ENCODE data around the gene RTN4IP1. TPM values are rescaled to one million over a fixed set of nuclear protein-coding genes. Genes with fewer than 3 reads are reported as not detected.
"Not testable (repeated sequence)": the region's sequence is repeated elsewhere in the genome, so short reads cannot be mapped to it uniquely, and the experiment has no call there.

The RTN4IP1 gene
- polyA plus RNA-seq, 1 donor: 12.1 TPM

DNA sequence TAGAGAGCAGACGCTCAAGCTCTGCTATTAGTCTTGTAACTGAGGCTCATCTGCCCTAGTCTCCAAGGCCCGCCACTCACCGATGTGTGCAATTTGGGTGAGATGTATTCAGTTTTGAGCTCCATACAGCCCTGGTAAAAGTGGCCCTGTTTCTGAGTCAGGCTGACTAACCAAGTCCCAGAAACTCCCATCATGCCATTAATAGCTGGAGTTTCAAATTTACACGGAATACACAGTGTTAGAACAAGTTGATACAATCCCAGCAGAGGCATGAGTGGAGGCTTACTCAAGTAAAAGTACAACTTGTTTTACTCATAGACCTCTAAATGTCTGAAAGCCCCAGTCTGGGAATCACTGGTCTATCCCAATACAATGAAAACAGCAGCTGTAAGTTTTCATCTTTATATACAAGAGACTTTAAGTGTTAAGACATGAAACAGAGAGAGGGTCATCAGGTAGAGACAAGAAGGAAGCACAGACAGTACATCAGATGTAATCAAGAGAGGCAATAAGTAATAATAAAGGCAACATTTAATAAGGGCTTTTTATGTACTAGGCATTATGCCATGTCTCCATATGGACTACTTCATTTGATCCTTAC lies 42.4 kb downstream of the RTN4IP1 start:
- DNase-seq: no peak

DNA sequence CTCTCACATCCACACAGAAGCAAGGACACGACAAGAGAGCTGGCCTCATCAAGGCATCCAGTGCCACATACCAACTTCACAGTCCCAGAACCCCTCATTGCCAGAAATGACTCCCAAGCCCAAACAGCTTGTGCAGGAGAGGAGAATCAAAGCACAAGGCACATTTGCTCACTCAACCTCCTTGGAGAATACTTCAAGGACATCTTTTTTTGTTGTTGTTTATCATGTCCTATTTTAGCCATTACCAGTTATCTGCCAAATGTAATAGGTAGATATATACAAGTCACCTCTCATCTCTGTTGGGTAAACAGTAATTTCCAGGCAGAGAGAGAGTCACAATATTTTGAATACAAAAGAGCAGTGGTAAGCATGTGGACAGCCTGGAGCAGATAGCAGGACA lies 47.8 kb downstream of the RTN4IP1 start:
- DNase-seq: no peak

DNA sequence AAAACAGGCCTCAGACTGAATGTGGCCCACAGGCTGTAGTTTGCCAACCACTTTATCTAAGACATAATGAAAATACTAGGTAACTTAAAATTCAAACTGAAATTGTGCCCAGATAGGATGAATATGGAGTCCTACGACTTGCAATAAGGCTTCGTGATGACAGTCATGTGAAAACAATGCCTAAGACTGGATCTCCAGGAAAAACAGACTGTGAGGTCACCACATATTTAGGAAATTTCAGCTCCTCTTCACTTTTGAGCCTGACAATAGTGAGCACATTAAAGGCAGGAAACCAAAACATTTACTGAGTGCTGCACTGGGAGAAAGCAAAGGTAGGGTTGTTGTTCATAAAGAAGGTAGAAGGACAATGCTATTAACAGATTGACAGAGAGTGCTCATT lies 50.0 kb downstream of the RTN4IP1 start:
- no peak for DNase-seq

DNA sequence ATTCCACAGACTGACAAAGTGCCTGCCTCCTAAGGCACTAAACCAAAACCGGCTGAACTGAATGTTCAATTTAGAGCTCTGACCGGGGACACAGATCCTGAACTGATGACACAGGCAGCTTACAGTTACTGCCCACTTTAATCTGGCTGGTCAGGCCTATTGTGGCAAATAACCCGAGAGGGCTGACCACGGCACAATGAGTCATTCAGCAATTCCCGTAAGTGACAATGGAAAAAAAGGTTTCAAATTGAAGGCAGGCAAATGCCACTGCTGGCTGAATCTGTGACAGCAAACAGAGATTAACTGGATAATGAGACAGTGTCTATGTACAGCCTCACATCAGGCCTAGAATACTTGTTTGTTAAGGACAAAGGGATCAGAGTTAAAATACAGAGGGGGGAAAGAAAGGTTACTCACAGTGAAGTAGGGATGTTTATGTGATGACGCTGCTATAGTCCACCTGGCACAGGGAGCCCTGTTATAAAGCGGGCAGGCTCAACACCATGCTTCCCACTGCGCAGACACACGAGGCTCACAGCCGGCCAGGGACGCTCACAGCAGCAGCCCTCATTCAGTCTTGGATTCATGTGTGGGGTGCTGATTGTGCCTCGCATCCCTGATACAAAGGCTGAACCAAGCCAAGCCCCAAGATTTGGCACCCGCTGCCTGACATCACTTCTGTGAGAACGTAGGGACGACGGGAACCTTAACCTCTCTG lies 54.4 kb downstream of the RTN4IP1 start:
- no peak for DNase-seq

DNA sequence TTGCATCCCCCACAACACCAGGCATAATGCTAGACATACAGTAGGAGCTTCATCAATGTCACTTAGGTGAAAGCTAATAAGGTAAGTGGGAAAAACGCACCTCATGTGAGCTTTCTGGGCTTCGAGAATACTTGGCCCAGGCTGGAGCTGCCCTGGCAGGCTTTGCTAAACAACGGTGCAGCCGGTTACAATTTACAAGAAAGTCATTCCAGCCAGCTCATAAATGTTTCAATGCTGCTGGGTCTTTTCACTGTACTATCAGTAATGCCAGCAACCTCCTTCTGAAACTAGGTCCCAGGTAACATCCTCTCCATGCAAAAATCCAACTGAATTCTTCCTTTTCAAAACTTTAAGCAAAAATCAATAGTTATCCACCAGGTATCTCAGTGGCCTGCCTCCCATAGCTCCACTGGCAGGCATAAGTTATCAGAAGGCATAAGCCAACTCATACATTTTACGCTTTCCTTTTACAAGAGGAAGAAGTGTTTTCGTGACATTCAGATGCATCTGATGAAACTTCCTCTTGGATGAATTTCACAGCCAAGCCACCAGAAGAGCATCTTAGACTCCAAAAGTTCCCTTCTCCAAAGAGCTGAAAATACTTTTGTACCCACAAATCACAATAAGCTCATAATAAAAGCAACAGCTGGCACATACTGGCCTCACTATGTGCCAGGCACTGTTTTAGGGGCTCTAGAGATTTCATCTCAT lies 56.3 kb downstream of the RTN4IP1 start:
- DNase-seq: no peak

DNA sequence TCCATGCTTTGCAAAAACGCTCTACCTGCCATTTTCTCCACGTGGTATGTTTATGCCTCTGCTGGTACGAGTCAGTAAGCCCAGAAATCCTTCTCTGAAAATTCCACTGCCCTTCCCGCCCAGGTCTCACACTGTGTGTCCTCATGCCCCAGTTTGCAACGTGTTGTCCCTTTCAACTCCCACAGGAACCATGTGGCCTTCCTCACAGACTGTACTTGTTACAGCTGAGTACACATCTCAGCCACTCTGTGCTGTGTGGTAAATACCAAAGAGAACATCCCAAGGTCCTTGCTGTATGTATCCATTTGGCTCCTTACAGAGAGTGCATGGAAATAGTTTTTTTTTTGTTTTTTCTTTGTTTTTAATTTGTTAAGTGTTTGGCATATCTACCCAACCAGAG lies 56.9 kb downstream of the RTN4IP1 start:
- DNase-seq: no peak

DNA sequence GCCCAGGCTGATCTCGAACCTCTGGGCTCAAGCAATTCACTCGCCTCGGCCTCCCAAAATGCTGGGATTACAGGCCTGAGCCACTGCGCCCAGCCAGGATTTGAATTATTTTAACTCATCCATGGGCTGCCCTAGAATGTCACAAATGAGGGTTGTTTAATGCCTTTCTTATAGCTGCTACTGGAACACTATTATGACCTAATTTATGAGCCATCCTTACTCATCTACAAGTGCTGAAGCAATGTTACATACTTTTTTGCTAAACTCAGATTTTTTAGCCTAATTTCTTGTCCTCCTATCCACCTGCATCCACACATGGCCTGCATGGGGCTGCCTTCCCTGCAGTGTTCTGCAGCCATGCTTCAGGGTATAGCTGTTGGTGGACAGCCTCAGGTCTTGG lies 59.9 kb downstream of the RTN4IP1 start:
- no peak for DNase-seq

DNA sequence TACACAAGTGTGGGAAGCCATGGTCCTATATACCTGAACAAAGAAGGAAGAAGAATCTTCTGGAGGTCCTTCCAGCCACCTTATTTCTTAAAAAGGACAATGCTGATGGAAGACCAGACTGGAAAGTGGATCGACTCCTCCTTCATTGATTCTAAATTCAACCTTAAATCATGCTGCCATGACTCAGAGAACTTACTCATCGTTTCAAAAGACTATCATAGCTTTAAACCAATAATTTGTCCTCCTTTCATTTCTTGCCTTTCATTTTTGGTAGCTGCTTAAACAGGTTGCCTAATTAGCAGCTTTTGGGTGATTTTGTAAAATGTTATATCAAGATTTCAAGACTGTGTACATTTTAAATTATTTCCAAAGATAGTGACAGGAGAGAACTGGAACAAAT lies 60.8 kb downstream of the RTN4IP1 start:
- no peak for DNase-seq

DNA sequence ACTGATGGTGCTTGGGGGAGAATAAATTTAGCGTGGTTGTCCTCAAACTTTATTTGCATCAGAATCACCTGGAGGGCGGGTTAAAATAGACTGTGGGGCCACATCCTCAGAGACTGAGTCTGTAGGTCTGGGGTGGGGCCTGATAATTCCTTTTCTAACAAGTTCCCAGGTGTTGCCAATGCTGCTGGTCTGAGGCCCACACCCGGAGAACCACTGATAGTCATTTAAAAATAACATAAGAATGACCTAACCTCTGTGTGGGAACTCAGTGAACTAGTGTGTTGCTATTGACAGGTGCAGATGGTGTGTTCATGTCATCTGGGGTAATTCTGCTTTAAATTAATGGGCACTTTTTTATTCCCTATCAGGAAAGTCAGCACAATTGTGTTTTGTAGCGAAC lies 64.8 kb downstream of the RTN4IP1 start:
- no peak for DNase-seq

DNA sequence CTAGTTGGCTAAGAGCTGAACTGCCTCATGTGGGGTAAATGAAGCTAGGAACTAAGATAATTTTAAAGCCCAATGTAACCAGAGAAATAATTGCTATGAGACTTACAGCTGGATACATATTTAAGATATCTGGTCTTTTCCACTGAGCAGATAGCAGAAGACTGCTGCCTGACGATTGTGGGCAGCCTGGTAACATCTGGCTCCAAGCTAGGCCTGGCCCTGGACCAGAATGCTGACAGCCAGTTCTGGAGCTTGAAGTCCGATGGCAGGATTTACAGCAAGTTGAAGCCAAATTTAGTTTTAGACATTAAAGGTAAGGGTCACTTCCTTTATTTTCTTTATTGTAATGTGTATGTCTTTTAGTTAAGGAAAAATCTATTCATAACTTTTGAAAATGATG lies 65.7 kb downstream of the RTN4IP1 start:
- no peak for DNase-seq

DNA sequence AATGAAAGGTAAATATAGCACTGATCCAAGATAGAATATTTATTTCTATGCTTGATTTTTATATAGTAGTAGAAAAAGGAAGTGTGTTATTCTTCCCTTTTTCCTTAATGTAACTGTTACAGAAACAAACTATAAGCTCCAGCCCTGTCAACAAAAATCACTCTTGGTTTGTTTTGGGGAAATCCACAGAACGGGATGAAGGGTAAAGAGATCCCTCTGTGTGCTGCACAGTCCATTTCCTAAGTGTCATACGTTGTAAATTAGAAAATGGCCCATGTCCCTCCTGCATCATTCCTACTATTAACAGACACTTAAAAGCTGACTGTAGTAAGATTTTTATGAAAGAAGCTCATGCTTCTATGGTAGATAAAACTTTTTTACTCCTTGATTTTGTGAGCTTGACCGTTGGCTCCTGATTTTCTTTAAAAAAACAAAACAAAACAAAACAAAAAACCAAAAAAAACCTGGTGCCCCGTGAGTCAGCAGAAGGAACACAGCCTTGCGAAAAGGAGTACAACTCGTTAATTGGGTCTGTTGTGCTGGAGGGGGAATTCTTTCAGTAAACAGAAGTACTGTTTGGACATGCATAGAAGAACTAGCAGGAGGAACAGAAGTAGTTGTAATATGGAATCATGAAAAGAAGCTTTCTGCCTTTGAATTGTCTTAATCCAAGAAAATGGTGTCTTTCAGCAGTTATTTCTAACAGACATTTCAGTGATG lies 67.5 kb downstream of the RTN4IP1 start:
- DNase-seq: no peak

DNA sequence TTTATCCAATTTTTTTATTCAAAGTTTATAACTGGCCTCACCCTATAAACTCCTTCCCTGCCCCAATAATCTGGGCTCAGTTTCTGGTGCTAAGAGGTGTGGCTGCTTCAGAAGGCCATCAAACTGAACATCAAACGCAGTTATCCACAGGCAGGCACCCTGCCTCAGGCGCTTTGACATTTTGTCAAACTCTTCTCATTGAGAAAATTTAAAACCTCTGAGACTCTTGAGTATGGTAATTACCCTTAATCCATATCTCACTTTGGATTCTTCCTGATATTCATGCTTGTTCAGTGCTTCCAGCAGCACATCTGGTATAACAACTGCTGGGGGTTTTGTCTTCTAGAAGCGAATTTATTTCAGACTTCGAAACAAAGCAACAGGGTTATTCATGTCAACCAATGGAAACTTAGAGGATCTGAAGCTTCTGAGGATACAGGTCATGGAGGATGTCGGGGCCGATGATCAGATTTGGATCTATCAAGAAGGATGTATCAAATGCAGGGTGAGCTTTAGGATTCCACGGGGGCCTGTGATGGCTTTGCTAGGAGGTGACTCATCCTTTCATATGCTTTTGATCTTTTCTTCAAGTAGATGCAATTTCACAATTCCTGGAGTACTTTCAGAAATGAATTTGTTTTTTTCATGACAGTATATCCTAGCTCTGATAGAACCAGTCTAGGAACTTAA lies 68.2 kb downstream of the RTN4IP1 start:
- no peak for DNase-seq

DNA sequence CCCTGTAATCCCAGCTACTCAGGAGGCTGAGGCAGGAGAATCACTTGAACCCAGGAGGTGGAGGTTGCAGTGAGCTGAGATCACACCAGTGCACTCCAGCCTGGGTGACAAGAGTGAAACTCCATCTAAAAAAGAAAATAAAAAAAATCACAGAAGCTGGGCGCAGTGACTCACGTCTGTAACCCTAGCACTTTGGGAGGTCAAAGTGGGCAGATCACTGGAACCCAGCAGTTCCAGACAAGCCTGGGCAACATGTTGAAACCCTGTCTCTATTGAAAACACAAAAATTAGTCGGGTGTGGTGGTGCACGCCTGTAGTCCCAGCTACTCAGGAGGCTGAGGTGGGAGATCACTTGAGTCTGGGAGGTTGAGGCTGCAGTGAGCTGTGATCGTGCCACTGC lies 69.6 kb downstream of the RTN4IP1 start:
- DNase-seq: not testable (repeated sequence)

DNA sequence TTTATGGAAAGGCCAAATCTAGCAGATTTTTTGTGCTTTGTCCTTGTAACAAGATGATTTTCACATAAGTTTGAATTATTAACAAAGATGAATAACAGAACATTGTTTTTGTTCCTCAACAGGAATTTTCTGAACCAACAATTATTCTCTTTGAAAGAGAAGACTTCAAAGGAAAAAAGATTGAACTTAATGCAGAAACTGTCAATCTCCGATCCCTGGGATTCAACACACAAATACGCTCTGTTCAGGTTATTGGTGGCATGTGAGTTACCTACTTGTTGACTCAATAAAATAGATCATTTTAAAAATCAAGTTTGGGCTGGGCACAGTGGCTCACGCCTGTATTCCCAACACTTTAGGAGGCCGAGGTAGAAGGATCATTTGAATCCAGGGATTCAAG lies 70.9 kb downstream of the RTN4IP1 start:
- no peak for DNase-seq

DNA sequence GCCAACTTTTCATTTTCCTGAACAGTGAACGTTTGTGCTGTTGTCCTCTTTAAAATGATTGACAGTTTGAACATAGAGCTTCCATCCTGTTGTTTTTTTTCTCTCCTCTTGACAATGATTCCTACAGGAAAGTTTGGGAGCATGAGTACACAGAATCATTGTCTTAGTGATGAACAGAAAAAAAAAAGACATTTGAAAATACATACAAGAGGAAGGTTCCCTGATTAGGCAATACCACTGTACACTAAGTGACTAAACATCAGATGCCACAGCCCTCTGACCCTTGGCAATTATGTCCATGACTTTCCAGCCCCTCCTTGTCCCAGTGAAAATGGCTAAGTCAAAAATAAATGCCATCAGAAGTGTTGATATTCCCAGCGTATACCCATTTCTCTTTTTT lies 71.5 kb downstream of the RTN4IP1 start:
- DNase-seq: no peak

DNA sequence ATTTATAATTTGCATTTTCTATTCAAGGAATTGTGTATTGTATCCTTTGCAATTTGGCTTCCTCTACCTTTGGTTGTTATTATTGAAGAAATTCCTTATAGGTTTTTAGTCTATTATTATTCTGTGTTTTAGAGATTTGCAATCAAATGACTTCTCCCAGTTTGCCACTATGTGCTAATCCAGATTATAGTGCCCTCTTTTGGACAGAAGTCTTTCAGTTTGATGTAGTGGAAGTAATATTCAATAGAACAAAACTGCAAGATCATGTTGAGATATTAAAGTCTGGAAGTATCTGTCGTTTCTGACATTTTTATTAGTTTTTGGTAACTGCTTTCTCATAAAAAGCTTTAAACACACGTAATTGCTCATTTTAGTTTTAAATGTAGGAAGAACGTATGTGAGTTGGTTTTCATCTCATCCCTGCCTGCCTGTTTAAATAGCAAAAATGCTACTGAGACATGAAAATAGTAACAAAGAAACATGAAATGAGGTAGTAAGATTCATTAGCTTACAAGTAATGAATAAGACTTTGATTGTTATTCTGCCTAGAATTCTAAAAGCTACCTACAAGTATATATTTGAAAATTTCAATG lies 72.8 kb downstream of the RTN4IP1 start:
- no peak for DNase-seq

DNA sequence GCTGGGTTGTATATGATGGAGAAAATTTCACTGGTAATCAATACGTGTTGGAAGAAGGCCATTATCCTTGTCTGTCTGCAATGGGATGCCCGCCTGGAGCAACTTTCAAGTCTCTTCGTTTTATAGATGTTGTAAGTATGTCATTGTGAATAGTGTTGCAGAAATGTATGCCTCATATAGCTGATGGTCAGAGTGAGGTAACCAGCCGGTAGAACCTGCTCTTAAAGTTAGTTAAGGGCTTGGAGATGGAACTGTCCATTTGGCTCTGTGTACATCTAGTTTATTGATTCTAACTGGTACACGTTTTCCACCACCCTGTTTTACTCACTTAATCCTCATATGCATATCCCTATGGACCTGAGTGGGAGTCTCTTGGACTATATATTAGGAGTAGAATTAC lies 73.5 kb downstream of the RTN4IP1 start:
- no peak for DNase-seq

DNA sequence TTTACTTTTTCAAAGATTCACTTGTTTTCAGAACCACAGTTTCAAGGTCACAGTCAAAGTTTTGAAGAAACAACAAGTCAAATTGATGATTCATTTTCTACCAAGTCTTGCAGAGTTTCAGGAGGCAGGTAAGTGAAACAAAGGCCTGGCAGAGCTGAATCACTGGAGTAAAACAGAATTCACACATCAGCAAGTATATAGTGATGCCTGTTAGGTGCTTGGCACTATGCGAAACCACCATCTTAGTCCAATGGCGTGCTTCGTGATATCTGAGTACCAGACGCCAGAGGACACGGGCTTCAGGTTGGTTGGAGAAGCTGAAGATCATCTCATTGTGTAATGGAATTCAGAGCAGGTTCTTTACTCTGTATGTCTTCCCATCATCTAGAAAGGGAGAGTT lies 75.9 kb downstream of the RTN4IP1 start:
- DNase-seq: no peak

DNA sequence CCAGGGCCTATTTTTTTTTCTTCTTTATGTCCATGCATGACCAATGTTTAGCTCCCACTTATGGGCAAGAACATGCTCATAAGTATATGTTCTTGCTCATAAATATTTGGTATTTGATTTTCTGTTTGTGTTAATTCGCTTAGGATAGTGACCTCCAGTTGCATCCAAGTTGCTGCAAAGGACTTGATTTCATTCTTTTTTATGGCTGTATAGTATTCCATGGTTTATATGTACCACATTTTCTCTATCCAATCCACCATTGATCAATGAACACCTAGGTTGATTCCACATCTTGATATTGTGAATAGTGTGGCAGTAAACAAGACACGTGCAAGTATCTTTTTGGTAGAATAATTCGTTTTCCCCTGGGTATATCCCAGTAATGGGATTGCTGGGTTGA lies 78.1 kb downstream of the RTN4IP1 start:
- no peak for DNase-seq

DNA sequence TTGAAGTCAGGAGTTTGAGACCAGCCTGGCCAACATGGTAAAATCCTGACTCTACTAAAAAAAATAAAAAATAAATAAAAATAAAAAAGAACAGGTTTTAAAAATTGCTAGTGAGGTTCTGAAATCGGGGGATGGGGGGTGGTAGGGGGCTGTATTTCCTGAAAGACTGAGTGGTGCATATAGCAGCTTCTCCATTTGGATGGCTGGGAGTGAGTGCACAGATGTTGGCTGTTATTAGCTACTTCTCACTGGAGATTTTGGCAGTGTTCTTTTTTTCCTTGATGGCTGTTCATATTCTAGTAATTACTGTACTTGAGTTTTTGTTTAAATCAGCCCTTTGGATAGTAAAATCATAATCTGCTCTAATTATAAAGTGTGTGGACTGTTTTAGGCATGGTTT lies 79.8 kb downstream of the RTN4IP1 start:
- DNase-seq: no peak

DNA sequence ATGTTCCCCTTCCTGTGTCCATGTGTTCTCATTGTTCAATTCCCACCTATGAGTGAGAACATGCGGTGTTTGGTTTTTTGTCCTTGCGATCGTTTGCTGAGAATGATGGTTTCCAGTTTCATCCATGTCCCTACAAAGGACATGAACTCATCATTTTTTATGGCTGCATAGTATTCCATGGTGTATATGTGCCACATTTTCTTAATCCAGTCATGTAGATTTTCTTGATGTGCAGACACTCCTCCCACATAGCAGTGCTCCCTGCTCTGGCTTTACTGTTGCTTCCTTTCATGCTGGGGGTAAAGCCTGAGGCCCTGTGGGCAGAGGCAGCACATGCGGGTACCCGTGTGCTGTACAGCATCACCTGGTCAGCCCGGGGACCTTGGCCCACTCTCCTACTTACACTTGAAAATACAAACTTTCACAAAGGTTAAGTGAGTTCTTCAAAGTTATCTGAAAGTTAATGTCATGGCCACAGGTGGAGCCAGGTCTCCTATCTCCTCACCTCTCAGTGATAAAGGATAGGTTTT lies 80.3 kb downstream of the RTN4IP1 start:
- DNase-seq: not testable (repeated sequence)

All from left kidney (tissue), 2 donors.